AG09309 (cell line): ENCODE measurements around the gene KLHL17.

Source experiments
- DNase-seq: peaks from one replicate; pipeline ENCODE4 v3.0.0-alpha.2; 2010; ENCODE audit warnings: low read depth
- H3K4me3 ChIP-seq: 2 replicates; pipeline ENCODE4 v1.5.1; 2011; ENCODE audit warnings: mild to moderate bottlenecking, low read depth, low read length, moderate library complexity; ENCODE audit not compliant: control insufficient read depth
- CTCF ChIP-seq: IDR thresholded peaks from 2 replicates; pipeline ENCODE4 v1.5.1; 2011; ENCODE audit warnings: mild to moderate bottlenecking, low read depth, low read length, inconsistent platforms; ENCODE audit not compliant: insufficient read depth, control insufficient read depth; ENCODE audit errors: missing control alignments

The KLHL17 gene

DNA sequence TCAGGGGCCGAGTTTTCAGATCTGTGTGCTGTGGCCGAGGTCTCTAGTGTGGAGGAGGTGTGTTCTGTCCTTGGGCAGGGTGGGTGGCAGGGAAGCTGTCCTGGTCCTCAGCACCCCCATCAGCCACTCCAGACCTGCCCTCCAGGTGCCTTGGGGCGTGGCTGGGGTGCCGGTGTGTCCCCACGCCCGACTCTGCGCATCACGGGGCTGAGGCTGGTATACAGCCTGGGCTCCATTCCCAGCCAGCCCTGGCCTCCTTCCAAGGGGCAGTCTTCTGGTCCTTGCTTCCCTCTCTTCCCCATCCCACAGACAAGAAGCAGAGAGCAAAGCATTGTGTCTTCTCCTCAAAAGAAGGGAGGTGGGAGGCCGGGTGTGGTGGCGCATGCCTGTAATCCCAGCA is 32.6 kb upstream of the KLHL17 start:
- DNase-seq: no peak
- no peak overlapping the region for H3K4me3 ChIP-seq
- no peak for TF ChIP-seq CTCF

DNA sequence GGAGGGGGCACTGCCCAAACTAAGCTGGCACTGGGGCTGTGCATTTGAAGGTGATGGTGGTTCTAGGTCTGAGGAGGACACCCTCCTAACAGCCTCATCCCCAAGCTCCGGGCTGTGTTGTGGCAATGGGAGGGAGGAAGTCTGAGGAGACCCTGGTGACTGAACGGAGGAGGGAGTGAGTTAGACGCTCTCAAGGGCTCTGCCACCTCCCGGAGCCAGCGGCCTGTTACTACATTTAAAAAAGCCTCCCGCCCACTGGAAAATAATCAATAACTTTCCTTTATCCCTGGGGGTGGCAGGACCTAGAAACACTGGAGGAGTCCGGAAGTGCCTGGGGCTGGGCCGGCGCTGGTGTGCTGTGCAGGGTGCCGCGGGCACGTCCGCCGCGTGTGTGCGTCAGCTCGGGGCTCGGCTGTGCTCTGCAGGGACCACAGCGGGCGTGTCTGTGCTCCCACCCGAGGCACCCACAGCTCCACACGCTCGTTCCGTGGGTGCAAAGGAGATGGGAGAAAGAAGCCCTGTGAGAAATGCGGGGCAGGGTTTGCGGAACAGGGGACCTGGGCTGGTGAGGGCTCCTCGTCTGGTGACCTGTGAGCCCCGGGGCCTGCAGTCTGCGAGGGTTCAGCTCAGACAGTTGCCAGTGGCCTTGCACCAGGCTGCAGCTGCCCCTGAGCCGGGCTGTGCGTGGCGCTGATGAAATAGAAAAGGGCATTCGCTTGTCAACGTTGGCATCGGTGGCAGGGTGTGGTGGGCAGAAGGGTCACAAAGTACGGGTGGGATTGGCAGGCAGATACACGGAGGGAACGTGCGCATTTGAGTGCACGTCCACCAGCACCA is 31.3 kb upstream of the KLHL17 start:
- DNase-seq: no peak
- no peak for TF ChIP-seq CTCF
- H3K4me3 ChIP-seq: no peak overlapping the region

GRCh38 chr1:929712-930632 is 30.4 kb upstream of the KLHL17 start:
- H3K4me3 ChIP-seq: no peak overlapping the region
- no peak for TF ChIP-seq CTCF
- DNase-seq: no peak

DNA sequence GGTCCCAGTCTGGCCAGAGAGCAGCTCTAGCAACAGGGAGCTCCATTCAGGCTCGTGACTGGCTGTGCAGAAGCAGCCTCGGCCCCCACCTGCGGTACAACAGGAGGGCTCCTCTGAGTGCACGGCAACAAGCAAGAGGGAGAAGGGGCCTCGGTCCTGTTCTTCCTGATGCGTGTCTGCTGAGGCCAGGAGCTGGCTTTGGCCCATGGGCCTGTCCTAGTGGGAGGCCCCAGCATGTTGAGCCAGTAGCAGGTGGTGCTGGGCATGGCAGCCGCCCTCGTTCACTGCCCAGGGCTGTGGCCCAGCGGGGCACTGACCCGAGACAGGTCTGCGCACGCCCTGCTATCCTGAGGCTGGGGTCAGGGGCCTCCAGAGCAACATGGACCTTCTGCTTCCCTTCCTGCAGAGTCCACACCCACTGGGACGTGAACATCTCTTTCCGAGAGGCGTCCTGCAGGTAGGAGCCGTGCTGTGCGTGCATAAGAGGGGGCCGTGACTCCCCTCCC is 29.7 kb upstream of the KLHL17 start:
- no peak for TF ChIP-seq CTCF
- DNase-seq: no peak
- no peak overlapping the region for H3K4me3 ChIP-seq

DNA sequence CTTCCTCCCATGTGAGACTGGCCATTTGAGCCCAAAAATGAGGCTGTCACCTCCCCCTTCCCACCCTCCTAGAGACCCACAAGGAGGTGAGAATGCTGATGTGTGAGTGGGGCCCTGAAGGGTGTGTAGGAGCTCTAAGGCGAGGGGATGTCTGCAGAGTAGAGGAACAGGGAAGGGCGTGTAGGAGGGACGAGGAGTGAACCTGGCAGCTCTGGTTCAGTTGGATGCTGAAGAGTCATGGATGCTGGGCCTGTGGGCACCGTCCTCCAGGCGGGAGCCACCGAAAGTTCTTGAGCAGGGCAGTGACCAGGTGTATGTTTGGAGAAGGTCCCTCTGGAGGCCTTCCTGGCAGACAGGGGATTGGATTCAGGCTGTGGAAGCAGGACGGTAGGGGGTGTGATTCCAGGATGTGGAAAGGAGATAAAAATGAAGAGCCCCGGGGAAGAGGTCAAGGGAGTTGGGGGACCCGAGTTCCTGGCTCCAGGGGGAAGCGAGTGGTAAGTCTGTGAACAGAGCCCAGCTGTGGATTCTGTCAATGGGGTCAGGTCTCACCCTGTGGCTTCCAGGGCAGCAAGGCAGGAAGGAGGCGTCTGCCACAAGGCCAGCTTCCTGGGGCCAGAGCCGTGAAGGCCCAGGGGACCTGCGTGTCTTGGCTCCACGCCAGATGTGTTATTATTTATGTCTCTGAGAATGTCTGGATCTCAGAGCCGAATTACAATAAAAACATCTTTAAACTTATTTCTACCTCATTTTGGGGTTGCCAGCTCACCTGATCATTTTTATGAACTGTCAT is 28.8 kb upstream of the KLHL17 start:
- H3K4me3 ChIP-seq: no peak overlapping the region
- TF ChIP-seq CTCF: no peak
- no peak for DNase-seq

DNA sequence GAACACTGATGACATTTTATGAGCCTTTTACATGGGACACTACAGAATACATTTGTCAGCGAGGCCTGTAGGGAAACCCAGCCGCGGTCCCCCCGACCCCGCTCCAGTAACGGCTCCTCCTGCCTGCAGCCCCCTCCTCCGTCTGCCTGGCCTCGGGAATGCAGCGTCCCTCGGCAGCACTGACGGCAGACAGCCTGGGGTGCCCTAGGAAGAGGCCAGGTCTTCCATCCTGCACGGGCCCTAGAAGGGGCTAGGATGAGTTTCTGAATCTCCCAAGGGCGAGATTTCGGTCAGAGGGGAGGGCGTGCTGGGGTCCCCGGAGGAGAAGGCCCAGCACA is 28.2 kb upstream of the KLHL17 start:
- TF ChIP-seq CTCF: no peak
- no peak for DNase-seq
- H3K4me3 ChIP-seq: no peak overlapping the region
